NCI-H1436 (cell line): ENCODE measurements around the gene FXYD1.
A peak's percentile ranks its signal among the peaks of the same experiment; 100 is the strongest.
"Not testable (repeated sequence)": the region's sequence is repeated elsewhere in the genome, so short reads cannot be mapped to it uniquely, and the experiment has no call there.

ENCODE experiments used
- DNase-seq: peaks from one replicate; lab custom pipeline; 2025; lab: John Stamatoyannopoulos, UW

Gene FXYD1

GRCh38 chr19:35125270-35125717 is 13.3 kb upstream of the FXYD1 start:
- no peak for DNase-seq

- no peak for DNase-seq
Measured at GRCh38 chr19:35125749-35126623, 12.6 kb upstream of the FXYD1 start.

GRCh38 chr19:35126624-35126959 is 12.0 kb upstream of the FXYD1 start:
- DNase-seq, result no peak

- no peak for DNase-seq
Measured at GRCh38 chr19:35127871-35128270, 10.8 kb upstream of the FXYD1 start.

GRCh38 chr19:35128398-35129057 is 10.1 kb upstream of the FXYD1 start:
- DNase-seq, result no peak

- not testable (repeated sequence) for DNase-seq
Measured at GRCh38 chr19:35129724-35130274, 8.8 kb upstream of the FXYD1 start.

- DNase-seq, result no peak
Measured at GRCh38 chr19:35130761-35131720, 7.6 kb upstream of the FXYD1 start.

- no peak for DNase-seq
Measured at GRCh38 chr19:35132254-35132653, 6.4 kb upstream of the FXYD1 start.

GRCh38 chr19:35133826-35134225 is 4.8 kb upstream of the FXYD1 start:
- DNase-seq, result no peak

- no peak for DNase-seq
Measured at GRCh38 chr19:35134601-35135242, 3.9 kb upstream of the FXYD1 start, which contains the start of gene LGI4. TSS of gene LGI4 (minus strand) at chr19:35135059. CDS start at chr19:35134680, 379 bp downstream.

- no peak for DNase-seq
Measured at GRCh38 chr19:35135389-35135909, 3.2 kb upstream of the FXYD1 start.

GRCh38 chr19:35136231-35136630 is 2.4 kb upstream of the FXYD1 start:
- no peak for DNase-seq

- DNase-seq, result no peak
Measured at GRCh38 chr19:35136977-35137702, 1.5 kb upstream of the FXYD1 start.

- no peak for DNase-seq
Measured at GRCh38 chr19:35140207-35140961, 1.8 kb downstream of the FXYD1 start.

- peak; percentile 52 for DNase-seq
Measured at GRCh38 chr19:35140962-35141836, 2.6 kb downstream of the FXYD1 start.

GRCh38 chr19:35141837-35142605 is 3.4 kb downstream of the FXYD1 start:
- DNase-seq, result no peak

GRCh38 chr19:35142606-35143230 is 4.1 kb downstream of the FXYD1 start:
- no peak for DNase-seq
